ENCODE data around the gene RAB11B.
A peak's percentile ranks its signal among the peaks of the same experiment; 100 is the strongest.
"Not testable (repeated sequence)": the region's sequence is repeated elsewhere in the genome, so short reads cannot be mapped to it uniquely, and the experiment has no call there.

RAB11B gene

DNA sequence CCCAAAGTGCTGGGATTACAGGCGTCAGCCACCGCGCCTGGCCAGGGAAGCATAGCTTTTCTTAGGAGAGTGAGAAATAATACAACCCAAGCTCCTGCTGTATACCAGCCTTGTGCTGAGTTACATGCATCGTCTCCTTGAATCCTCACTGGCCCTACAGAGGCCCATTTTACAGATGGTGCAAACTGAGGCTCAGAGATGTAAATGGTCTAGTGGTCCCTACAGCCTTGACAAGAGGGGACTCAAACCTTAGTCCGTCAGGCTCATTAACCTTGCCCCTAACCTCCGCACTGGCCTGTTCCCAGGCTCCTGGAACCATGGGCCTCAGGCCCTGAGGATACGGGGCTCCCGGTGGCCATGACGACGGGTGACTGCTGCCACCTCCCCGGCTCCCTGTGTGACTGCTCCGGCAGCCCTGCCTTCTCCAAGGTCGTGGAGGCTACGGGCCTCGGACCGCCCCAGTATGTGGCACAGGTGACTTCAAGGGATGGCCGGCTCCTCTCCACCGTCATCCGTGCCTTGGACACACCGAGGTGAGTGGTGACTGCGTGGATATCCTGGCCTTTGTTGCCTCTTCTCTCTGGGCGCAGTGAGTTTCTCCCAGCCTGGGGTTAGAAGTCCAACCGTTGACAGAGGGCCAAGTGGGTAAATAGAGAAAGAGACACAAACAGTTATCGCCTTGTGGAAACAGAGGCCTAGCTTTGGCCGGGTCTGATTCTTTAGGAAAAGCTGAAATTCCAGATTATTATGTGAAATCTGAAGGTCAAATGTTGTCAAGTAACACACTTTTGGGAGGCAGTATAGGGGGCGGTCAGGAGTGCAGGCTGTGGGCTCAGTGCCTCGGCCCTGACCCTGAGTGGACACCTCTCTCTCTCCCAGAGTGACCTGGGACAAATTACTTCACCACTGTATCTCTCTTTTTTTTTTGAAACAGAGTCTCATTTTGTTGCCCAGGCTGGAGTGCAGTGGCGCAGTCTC, 31.6 kb downstream of the RAB11B start:
- no peak for ATAC-seq (ENCODE audit: low read depth)

DNA sequence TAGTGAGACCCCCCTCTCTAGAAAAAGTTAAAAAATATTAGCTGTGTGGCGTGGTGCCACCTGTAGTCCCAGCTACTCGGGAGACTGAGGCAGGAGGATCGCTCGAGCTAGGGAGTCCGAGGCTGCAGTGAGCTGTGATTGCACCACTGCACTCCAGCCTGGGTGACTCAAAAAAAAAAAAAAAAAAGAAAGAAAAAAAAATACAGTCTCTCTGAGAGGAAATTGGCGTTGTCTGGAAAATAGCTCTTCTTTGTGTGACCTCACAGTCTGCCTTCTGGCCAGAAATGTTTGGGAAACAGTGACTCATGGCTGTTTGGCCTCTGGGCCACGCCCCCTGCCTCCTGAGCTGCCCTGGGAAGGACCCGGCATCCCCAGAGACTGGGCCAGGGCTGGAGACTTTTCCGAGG, 33.7 kb downstream of the RAB11B start:
- no peaks in the 10 kb centered on the region for H3K36me3 ChIP-seq (ENCODE audit: low read depth)
- H3K9me3 ChIP-seq (ENCODE audit: severe bottlenecking): no peaks in the 10 kb centered on the region
- no peaks in the 10 kb centered on the region for H3K27me3 ChIP-seq (ENCODE audit: insufficient read depth, poor library complexity, severe bottlenecking)
- H3K4me1 ChIP-seq (ENCODE audit: insufficient read depth, poor library complexity, severe bottlenecking): peaks cover 9% of the 10 kb centered on the region
- ATAC-seq (ENCODE audit: low read depth) (peak; percentile 97), DNase-seq (ENCODE audit: low spot score) (peak; percentile 86)
- TF ChIP-seq, protein P1, sequence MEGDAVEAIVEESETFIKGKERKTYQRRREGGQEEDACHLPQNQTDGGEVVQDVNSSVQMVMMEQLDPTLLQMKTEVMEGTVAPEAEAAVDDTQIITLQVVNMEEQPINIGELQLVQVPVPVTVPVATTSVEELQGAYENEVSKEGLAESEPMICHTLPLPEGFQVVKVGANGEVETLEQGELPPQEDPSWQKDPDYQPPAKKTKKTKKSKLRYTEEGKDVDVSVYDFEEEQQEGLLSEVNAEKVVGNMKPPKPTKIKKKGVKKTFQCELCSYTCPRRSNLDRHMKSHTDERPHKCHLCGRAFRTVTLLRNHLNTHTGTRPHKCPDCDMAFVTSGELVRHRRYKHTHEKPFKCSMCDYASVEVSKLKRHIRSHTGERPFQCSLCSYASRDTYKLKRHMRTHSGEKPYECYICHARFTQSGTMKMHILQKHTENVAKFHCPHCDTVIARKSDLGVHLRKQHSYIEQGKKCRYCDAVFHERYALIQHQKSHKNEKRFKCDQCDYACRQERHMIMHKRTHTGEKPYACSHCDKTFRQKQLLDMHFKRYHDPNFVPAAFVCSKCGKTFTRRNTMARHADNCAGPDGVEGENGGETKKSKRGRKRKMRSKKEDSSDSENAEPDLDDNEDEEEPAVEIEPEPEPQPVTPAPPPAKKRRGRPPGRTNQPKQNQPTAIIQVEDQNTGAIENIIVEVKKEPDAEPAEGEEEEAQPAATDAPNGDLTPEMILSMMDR (IDR thresholded peaks at IDR 0.05; ENCODE audit: poor library complexity, severe bottlenecking): no peak
- no peak overlapping the region for H3K4me3 ChIP-seq (ENCODE audit: severe bottlenecking)
- H3K27ac ChIP-seq (ENCODE audit: poor library complexity, severe bottlenecking): peak overlapping the region; percentile 56

More for the DNA sequence above, 31.6 kb downstream of the RAB11B start:
- Histone ChIP-seq H3K27me3 (ENCODE audit: insufficient read depth, poor library complexity, severe bottlenecking) (no peaks in the 10 kb centered on the region), H3K36me3 (ENCODE audit: low read depth) (no peaks in the 10 kb centered on the region), H3K27ac (ENCODE audit: poor library complexity, severe bottlenecking) (no peak overlapping the region), H3K9me3 (ENCODE audit: severe bottlenecking) (no peaks in the 10 kb centered on the region), H3K4me1 (ENCODE audit: insufficient read depth, poor library complexity, severe bottlenecking) (peaks cover 9% of the 10 kb centered on the region), H3K4me3 (ENCODE audit: severe bottlenecking) (no peak overlapping the region)
- no peak for DNase-seq (ENCODE audit: low spot score)
- TF ChIP-seq, protein P1 (IDR thresholded peaks at IDR 0.05; ENCODE audit: poor library complexity, severe bottlenecking): no peak

DNA sequence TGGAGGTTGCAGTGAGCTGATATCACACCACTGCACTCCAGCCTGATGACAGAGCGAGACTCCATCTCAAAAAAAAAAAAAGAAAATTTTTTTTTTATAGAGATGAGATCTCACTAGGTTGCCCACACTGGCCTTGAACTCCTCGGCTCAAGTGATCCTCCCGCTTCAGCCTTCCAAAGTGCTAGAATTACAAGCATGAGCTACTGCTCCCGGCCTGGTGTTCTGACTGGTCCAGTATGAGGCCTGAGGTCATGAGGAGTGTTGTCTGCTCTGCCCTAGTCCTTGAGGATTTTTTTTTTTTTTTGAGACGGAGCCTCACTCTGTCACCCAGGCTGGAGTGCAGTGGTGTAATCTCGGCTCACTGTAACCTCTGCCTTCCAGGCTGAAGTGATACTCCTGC, 35.2 kb downstream of the RAB11B start:
- not testable (repeated sequence) for ATAC-seq (ENCODE audit: low read depth); H3K27ac ChIP-seq (ENCODE audit: poor library complexity, severe bottlenecking); H3K4me3 ChIP-seq (ENCODE audit: severe bottlenecking); H3K27me3 ChIP-seq (ENCODE audit: insufficient read depth, poor library complexity, severe bottlenecking); DNase-seq (ENCODE audit: low spot score); H3K36me3 ChIP-seq (ENCODE audit: low read depth); H3K4me1 ChIP-seq (ENCODE audit: insufficient read depth, poor library complexity, severe bottlenecking); H3K9me3 ChIP-seq (ENCODE audit: severe bottlenecking)

DNA sequence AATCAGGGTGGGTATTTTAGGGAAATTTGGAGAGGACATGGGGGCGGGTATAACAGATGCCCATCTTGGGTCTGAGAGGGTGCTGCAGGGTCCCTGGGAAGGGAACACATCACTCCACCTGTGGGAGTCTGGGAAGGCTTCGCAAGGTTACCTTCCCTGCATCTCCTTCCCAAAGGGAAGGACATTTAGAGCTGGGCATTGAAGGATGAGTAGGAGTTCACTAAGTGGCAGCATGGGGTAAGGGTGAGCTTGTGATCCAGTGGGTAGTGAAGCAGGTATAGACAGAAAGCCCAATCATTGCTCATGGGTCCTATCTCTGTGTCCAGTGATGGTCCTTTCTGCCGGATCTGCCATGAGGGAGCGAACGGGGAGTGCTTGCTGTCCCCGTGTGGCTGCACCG, 36.1 kb downstream of the RAB11B start:
- Histone ChIP-seq H3K9me3 (ENCODE audit: severe bottlenecking) (no peaks in the 10 kb centered on the region), H3K27me3 (ENCODE audit: insufficient read depth, poor library complexity, severe bottlenecking) (no peaks in the 10 kb centered on the region), H3K4me3 (ENCODE audit: severe bottlenecking) (no peak overlapping the region), H3K4me1 (ENCODE audit: insufficient read depth, poor library complexity, severe bottlenecking) (peaks cover 9% of the 10 kb centered on the region), H3K27ac (ENCODE audit: poor library complexity, severe bottlenecking) (no peak overlapping the region), H3K36me3 (ENCODE audit: low read depth) (no peaks in the 10 kb centered on the region)
- DNase-seq (ENCODE audit: low spot score) (no peak), ATAC-seq (ENCODE audit: low read depth) (no peak)
- TF ChIP-seq, protein P1 (IDR thresholded peaks at IDR 0.05; ENCODE audit: poor library complexity, severe bottlenecking): no peak

DNA sequence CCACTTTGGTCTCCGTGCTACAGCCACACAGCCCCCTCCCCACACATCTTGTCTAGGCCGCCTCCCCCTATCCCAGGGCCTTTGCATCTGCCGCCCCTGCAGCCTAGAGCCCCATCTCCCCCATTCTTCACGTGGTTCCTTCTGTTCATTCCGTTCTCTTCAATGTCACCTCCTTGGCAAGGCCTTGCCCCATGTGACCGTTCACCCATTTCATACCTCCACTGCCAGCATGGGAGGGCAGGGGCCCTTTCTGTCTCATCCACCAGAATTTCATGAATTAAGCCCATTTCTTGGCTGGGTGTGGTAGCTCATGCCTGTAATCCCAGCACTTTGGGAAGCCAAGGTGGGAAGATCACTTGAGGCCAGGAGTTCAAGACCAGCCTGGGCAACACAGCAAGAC, 38.9 kb downstream of the RAB11B start:
- DNase-seq (ENCODE audit: low spot score): no peak
- no peak for ATAC-seq (ENCODE audit: low read depth)
- H3K9me3 ChIP-seq (ENCODE audit: severe bottlenecking): no peaks in the 10 kb centered on the region
- no peaks in the 10 kb centered on the region for H3K27me3 ChIP-seq (ENCODE audit: insufficient read depth, poor library complexity, severe bottlenecking)
- H3K4me1 ChIP-seq (ENCODE audit: insufficient read depth, poor library complexity, severe bottlenecking): peaks cover 2% of the 10 kb centered on the region
- no peak overlapping the region for H3K4me3 ChIP-seq (ENCODE audit: severe bottlenecking)
- TF ChIP-seq, protein P1 (IDR thresholded peaks at IDR 0.05; ENCODE audit: poor library complexity, severe bottlenecking): no peak
- H3K27ac ChIP-seq (ENCODE audit: poor library complexity, severe bottlenecking): no peak overlapping the region
- H3K36me3 ChIP-seq (ENCODE audit: low read depth): no peaks in the 10 kb centered on the region
